Small intestine (tissue), 7 donors: ENCODE data around the gene CCM2. TPM values are rescaled to one million over a fixed set of nuclear protein-coding genes. Genes with fewer than 3 reads are reported as not detected.

ENCODE experiments used
- DNase-seq, 2 donors: peaks; one replicate each; pipeline versions ENCODE4 v3.0.0 to v3.0.0-alpha.2; 2013
- FAIRE-seq: peaks from 2 replicates; lab custom pipeline; 2012; peaks lifted over from hg19 to GRCh38; lab: Jason Lieb, UNC
- H3K27ac ChIP-seq, 3 donors: one replicate each; pipeline ENCODE4 v1.5.1; 2013; ENCODE audit warnings: low read length in 2 of 3, mild to moderate bottlenecking in 2 of 3, control low read depth in 1 of 3, inconsistent platforms in 1 of 3, low read depth in 1 of 3, moderate library complexity in 1 of 3
- H3K27me3 ChIP-seq, 3 donors: one replicate each; pipeline ENCODE4 v1.6.1; 2013; ENCODE audit warnings: low read length in 3 of 3, inconsistent platforms in 1 of 3; ENCODE audit not compliant: control insufficient read depth in 3 of 3, insufficient read depth in 3 of 3
- H3K36me3 ChIP-seq, 3 donors: one replicate each; pipeline ENCODE4 v1.6.1; 2013; ENCODE audit warnings: low read length in 3 of 3, inconsistent platforms in 1 of 3, low read depth in 1 of 3, mild to moderate bottlenecking in 1 of 3, moderate library complexity in 1 of 3; ENCODE audit not compliant: control insufficient read depth in 3 of 3, insufficient read depth in 2 of 3
- H3K4me1 ChIP-seq, 3 donors: one replicate each; pipeline ENCODE4 v1.6.1; 2013; ENCODE audit warnings: low read length in 2 of 3, inconsistent platforms in 1 of 3, low read depth in 1 of 3, mild to moderate bottlenecking in 1 of 3, moderate library complexity in 1 of 3; ENCODE audit not compliant: control insufficient read depth in 3 of 3, insufficient read depth in 2 of 3
- H3K4me3 ChIP-seq, 3 donors: one replicate each; pipeline ENCODE4 v1.5.1; 2013; ENCODE audit warnings: low read length in 3 of 3, control low read depth in 1 of 3, inconsistent platforms in 1 of 3, low read depth in 1 of 3, mild to moderate bottlenecking in 1 of 3, moderate library complexity in 1 of 3
- H3K9me3 ChIP-seq, 2 donors: one replicate each; pipeline ENCODE4 v1.6.1; 2013; ENCODE audit warnings: low read depth in 1 of 2, low read length in 1 of 2; ENCODE audit not compliant: control insufficient read depth in 2 of 2, insufficient read depth in 1 of 2
- WGBS, 3 donors: extraction: QIAGEN DNeasy Blood & Tissue Kit; methylation state at CpG; one replicate each; pipeline ENCODE4 v1.1.7; 2013; 5-methylcytosine and 5-hydroxymethylcytosine counted together
- polyA plus RNA-seq, 4 donors: library from polyadenylated mRNA; stranded (reverse) in 3 of 4; unstranded in 1 of 4; fragments of 200-250 nt in 3 of 4; fragments of 120-200 nt in 1 of 4; gene quantifications; one replicate each; pipeline versions ENCODE4 v1.2.1 to v1.2.3, GENCODE V29; 2013
- donor health status: healthy with polysubstance abuse.
- donor health status: control.
- donor health status: control.
- donor health status: Bipolar disorder and iron deficiency.
- donor health status: healthy.

The CCM2 gene
- polyA plus RNA-seq, 4 donors: 17.8 to 32.3 (median 24.7) TPM

DNA sequence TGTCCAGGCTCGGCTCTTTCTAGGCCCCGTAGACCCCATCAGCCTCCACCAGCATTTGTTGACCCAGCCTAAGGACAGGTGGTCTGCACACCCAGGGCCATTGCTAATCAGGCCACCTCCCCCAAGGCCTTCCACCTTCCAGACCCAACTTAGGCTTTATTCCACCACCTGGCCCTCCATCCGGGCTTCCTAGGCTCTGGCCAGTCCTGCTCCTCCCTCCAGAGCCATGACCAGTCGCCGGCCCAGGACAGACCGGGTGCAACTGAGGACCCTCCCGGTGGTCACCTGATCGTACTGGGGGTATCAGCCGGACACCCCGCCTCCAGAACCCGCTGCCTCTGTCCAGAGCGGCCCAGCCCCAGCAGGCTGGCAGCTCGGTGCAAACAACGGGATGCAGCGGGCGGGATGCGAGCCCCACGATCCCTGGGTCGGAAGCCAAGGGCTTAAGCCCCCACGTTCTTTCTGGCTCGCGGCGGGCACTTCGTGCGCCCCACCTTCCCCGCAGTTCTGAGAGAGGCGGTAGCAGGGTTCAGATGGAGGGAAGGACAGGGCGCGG is 88.2 kb downstream of the CCM2 start:
- Histone ChIP-seq H3K9me3 (no peaks in the 10 kb centered on the region), H3K36me3 (no peaks in the 10 kb centered on the region), H3K4me1 (peaks cover 0 to 4% (median 0%) of the 10 kb centered on the region in 3 donors), H3K27me3 (peaks cover 0 to 15% (median 2%) of the 10 kb centered on the region in 3 donors), H3K4me3 (peak overlapping the region in 1 of 3 donors; percentile 40), H3K27ac (peak overlapping the region in 1 of 3 donors; percentile 17)
- FAIRE-seq (no peak), DNase-seq (no peak)
- WGBS, 3 donors: 38 to 64% (median 38%) methylated on average over 27 to 29 of the region's 29 CpGs

DNA sequence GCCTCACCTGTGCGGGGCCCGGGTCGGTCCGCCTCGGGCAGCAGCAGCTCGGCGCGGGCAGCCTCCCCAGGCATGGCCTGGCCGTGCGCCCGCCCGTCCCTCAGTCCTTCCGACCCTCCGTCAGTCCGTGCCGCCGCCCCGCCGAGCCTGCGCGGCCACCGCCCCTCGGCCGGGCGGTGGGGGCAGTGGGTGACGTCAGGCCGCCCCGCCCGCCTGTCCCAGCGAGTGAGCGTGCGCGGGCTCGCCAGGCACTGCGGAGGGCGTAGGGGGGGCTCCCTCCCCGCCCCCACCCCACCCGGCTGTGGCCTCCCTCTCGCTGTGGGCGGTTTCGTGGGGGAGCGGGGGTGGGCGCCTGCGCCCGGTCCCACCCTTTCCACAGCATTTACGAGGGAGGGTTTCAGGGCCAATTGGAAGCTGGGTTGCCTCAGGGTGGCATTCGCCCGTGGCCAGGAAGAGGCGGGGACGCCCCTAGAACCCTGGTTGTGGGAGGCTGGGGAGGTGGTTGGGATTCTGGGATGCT is 88.9 kb downstream of the CCM2 start, which contains the start of gene NACAD:
Gene NACAD, minus strand, starts transcription at position 149 of the 520 bp plus-strand sequence. Its CDS starts 75 bp downstream, at position 74.
- H3K36me3 ChIP-seq: no peaks in the 10 kb centered on the region
- H3K9me3 ChIP-seq: peaks cover 0 to 2% of the 10 kb centered on the region in 2 donors
- peak within 1 kb of the TSS in 2 of 3 donors; percentile 44 to 48 for H3K4me3 ChIP-seq
- FAIRE-seq (no peak), DNase-seq (peak in 1 of 2 donors; percentile 63)
- peak within 1 kb of the TSS in 1 of 3 donors; percentile 37 for H3K27ac ChIP-seq
- peaks cover 0 to 4% (median 0%) of the 10 kb centered on the region in 3 donors for H3K4me1 ChIP-seq
- 1% methylated on average over 36 to 50 of the region's 50 CpGs for WGBS, 3 donors
- peaks cover 0 to 15% (median 2%) of the 10 kb centered on the region in 3 donors for H3K27me3 ChIP-seq

DNA sequence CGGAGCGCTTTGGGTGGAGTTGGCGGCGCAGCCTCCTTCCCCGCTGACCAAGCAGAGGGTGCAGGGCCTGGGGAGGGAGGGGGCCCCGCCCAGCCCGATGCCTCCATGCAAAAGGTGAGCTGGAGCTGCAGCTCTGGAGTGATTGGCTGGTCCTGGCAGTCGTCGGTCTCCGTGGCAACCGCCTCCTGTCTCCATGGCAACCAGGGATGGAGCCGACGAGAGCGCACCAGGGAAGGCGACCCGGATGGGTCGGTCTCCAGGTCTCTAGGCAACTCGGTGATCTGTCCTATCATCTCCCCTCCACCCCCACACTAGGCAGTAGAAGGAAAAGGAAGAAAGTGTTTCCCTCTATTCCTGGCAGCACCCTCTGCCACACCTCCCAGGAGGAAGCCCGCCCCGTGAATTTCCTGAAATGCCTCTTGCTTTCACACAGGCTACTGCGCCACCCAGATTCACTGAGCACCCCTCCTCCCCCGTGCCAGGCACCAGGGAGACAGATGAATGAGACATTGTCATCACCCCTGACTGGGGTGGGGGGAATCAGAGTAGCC is 89.4 kb downstream of the CCM2 start:
- WGBS, 3 donors: 6 to 8% (median 6%) methylated on average over 17 to 22 of the region's 22 CpGs
- peak overlapping the region in 1 of 3 donors; percentile 37 for H3K27ac ChIP-seq
- H3K9me3 ChIP-seq: peaks cover 0 to 7% of the 10 kb centered on the region in 2 donors
- DNase-seq (peak; percentile 38 to 64), FAIRE-seq (no peak)
- H3K4me3 ChIP-seq: peak overlapping the region in 2 of 3 donors; percentile 44 to 48
- peaks cover 0 to 15% (median 2%) of the 10 kb centered on the region in 3 donors for H3K27me3 ChIP-seq
- peaks cover 0 to 4% (median 0%) of the 10 kb centered on the region in 3 donors for H3K4me1 ChIP-seq
- no peaks in the 10 kb centered on the region for H3K36me3 ChIP-seq

DNA sequence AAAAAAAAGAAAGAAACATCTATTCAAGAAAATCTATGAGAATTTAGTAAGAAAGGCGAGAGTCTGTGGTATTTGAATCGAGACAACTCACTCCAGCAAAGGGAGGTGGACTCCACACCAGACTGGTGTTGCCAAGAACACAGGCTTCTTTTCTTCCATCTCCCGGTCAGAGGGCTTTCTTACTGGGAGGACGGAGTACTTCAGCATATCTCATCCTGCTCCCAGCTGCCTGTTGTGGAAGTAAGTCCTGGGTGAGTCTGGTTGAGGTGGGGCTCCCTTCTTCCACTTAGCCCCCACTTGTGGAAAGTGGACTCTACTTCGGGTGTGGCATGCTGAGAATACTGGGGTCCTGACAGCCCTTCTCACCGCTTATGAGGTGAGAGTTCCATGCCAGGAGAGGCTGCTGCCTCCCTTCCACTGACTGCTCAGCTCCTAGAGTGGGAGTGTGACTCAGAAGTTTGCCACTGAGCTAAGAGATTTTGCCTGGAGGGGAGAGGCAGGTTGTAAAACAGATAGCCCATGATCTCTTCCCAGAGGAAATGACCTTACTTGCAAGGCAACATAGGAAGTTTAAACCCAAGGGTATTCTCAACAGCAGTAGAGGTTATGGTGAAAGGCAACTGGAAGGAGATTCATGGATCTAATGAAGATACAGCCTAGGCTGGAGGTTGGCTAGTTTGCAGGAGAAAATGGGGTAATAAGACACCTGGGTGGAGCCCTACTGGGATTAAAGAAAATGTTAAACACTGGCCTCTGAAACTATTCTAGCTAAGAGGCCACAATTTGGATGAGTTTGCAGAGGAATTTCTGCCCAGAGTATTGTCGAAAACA is 92.3 kb downstream of the CCM2 start:
- FAIRE-seq (no peak), DNase-seq (no peak)
- H3K27ac ChIP-seq: no peak overlapping the region
- peaks cover 0 to 15% (median 2%) of the 10 kb centered on the region in 3 donors for H3K27me3 ChIP-seq
- no peak overlapping the region for H3K4me3 ChIP-seq
- H3K36me3 ChIP-seq: no peaks in the 10 kb centered on the region
- 57 to 68% (median 62%) methylated on average over 7 of the region's 7 CpGs for WGBS, 3 donors
- peaks cover 0 to 4% (median 0%) of the 10 kb centered on the region in 3 donors for H3K4me1 ChIP-seq
- peaks cover 0 to 7% of the 10 kb centered on the region in 2 donors for H3K9me3 ChIP-seq

DNA sequence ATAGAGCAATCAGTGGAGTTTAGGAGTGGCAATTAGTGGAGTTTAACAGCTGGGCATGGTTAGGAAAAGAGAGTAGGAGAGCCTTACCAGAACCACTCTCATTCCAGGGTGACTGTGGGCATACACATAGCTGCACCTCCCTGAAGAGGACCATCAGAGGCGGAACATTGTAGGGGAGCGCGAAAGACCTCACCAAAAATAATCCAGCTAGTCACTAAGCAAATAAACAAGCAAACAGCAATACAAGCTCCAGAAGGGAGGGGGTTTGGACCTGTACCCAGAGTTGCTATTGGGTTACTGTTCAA is 92.9 kb downstream of the CCM2 start:
- DNase-seq: no peak
- Histone ChIP-seq H3K4me3 (no peak overlapping the region), H3K9me3 (peaks cover 0 to 7% of the 10 kb centered on the region in 2 donors), H3K27me3 (peaks cover 0 to 13% (median 2%) of the 10 kb centered on the region in 3 donors), H3K36me3 (no peaks in the 10 kb centered on the region), H3K4me1 (peaks cover 0 to 4% (median 0%) of the 10 kb centered on the region in 3 donors), H3K27ac (no peak overlapping the region)
- WGBS, 3 donors: 74 to 95% (median 84%) methylated on average over 3 of the region's 3 CpGs
- no peak for FAIRE-seq

DNA sequence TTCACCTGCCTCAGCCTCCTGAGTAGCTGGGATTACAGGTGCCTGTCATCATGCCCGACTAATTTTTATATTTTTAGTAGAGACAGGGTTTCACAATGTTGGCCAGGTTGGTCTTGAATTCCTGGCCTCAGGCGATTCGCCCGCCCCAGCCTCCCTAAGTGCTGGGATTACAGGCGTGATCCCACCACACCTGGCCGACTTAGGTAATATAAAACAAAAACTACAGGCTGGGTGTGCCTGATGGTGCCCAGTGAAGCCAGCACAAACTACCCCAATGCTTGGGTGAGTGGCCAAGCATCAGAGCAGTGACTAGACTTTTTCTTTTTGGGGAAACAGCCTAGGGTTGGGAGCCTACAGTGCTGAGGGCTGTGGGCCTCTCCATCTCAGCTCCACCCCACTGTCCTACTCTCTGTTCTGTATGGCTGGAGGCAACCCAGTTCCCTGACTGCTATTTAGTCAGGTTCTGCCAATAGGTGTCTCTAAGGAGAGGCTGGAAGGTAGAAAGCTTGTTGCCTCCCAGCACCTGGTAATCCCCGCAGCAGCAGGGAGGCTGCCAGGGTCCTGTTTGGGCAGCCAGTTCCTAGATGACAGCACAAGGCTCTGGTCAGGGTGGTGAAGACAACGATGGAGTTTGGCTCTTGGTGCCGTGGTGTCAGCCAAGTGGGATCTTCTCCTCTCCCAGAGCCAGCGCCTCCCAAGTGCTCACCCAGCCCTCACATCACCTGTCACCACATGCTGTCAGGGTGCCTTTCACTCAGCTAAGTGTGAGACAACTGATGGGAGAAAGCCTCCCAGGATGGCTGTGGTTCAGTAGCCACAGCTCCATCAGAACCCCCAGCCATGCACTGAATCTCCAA is 99.2 kb downstream of the CCM2 start:
- 76 to 85% (median 82%) methylated on average over 10 of the region's 10 CpGs for WGBS, 3 donors
- H3K9me3 ChIP-seq: peaks cover 0 to 2% of the 10 kb centered on the region in 2 donors
- H3K27ac ChIP-seq: no peak overlapping the region
- no peaks in the 10 kb centered on the region for H3K27me3 ChIP-seq
- FAIRE-seq (no peak), DNase-seq (no peak)
- H3K4me3 ChIP-seq: no peak overlapping the region
- H3K36me3 ChIP-seq: peaks cover 32 to 56% (median 40%) of the 10 kb centered on the region in 3 donors
- H3K4me1 ChIP-seq: no peaks in the 10 kb centered on the region

DNA sequence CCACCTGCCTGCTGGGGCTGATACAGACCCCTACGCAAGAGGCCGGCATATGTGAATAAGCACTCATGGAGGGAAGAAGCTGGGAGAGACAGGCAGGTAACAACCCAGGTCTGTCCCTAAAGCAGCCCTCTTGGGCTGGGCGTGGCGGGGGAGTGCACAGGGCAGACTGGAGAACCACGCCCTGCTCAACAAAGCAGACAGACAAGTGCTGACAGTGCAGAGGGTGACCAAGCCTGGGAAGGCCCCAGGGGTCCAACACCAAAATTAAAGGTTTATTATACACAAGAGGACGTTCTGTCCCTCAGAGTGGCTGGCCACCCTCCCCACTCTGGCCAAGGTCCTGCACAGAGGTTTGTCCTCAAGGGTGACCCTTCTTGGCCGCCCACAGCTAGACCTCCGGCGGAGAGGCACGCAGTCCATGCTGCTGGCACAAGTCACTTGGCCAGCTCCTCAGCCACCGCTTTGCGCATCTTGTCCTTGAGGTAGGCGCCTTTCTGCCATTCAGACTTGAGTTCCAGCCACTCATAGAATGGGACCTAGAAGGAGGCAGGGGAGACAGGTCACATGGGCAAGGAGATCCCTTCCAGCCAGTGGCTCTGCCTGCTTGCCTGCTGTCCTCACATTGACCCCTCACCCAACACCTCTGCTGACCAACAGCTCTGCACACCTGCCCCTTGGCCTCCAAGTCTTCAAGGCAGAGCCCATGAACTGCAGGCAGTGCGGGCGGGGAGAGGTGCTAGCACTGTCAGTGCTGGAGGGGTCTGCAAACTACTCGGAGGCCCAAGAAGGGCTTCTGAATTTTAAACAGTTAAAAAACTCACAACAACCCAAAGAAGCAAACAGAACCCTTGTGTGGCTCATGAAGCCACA is 100.1 kb downstream of the CCM2 start:
- peak in 1 of 2 donors; percentile 18 for DNase-seq
- FAIRE-seq: no peak
- H3K9me3 ChIP-seq: no peaks in the 10 kb centered on the region
- 89 to 92% (median 89%) methylated on average over 16 of the region's 16 CpGs for WGBS, 3 donors
- no peak overlapping the region for H3K27ac ChIP-seq
- H3K4me1 ChIP-seq: no peaks in the 10 kb centered on the region
- H3K27me3 ChIP-seq: no peaks in the 10 kb centered on the region
- peaks cover 36 to 66% (median 40%) of the 10 kb centered on the region in 3 donors for H3K36me3 ChIP-seq
- H3K4me3 ChIP-seq: no peak overlapping the region
